ENCODE measurements around the gene TRAPPC2L. TPM values are rescaled to one million over a fixed set of nuclear protein-coding genes. Genes with fewer than 3 reads are reported as not detected.
A peak's percentile ranks its signal among the peaks of the same experiment; 100 is the strongest.

TRAPPC2L gene
- total RNA-seq, 2 experiments from 2014 or later, result 27.6 to 44.9 TPM

GRCh38 chr16:88809676-88810165 lies 47.2 kb upstream of the TRAPPC2L start:
- ChIA-PET POLR2A (interaction anchor here (1.1 to 2.4 kb wide), 5 partner anchors 8 to 383 kb away, joined by 4 to 10 read pairs (median 6); no protein-coding TSS in a partner anchor), CTCF (ENCODE audit: unreplicated experiment) (interaction anchor here (1.0 kb wide), 1 partner anchor 43 kb away, joined by 3 read pairs; no protein-coding TSS in a partner anchor)
- Histone ChIP-seq H3K4me1 (ENCODE audit: insufficient read depth, low read length, poor library complexity, severe bottlenecking) (peaks cover 37% of the 10 kb centered on the region), H3K9me3 (ENCODE audit: low read length) (no peaks in the 10 kb centered on the region), H3K36me3 (ENCODE audit: insufficient read depth, low read length) (peaks cover 60% of the 10 kb centered on the region), H3K4me3 (ENCODE audit: low read depth, low read length, poor library complexity, severe bottlenecking) (peak overlapping the region; percentile 75), H3K9me2 (ENCODE audit: insufficient read depth, low read length) (no peaks in the 10 kb centered on the region), H3K79me2 (ENCODE audit: insufficient read depth, low read depth, low read length) (peaks cover 28% of the 10 kb centered on the region), H3K4me2 (ENCODE audit: low read length) (peak overlapping the region; percentile 74), H2AFZ (ENCODE audit: low read length) (no peak overlapping the region), H3K27ac (ENCODE audit: low read depth, low read length, poor library complexity, severe bottlenecking) (peak overlapping the region; percentile 76), H4K20me1 (ENCODE audit: insufficient read depth, low read length) (no peaks in the 10 kb centered on the region)
- no peak for TF ChIP-seq EZH2phosphoT487 (IDR thresholded peaks at IDR 0.05; ENCODE audit: borderline replicate concordance, low read depth, low read length)
- TF ChIP-seq, protein P1, sequence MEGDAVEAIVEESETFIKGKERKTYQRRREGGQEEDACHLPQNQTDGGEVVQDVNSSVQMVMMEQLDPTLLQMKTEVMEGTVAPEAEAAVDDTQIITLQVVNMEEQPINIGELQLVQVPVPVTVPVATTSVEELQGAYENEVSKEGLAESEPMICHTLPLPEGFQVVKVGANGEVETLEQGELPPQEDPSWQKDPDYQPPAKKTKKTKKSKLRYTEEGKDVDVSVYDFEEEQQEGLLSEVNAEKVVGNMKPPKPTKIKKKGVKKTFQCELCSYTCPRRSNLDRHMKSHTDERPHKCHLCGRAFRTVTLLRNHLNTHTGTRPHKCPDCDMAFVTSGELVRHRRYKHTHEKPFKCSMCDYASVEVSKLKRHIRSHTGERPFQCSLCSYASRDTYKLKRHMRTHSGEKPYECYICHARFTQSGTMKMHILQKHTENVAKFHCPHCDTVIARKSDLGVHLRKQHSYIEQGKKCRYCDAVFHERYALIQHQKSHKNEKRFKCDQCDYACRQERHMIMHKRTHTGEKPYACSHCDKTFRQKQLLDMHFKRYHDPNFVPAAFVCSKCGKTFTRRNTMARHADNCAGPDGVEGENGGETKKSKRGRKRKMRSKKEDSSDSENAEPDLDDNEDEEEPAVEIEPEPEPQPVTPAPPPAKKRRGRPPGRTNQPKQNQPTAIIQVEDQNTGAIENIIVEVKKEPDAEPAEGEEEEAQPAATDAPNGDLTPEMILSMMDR (conservative IDR thresholded peaks at IDR 0.05; ENCODE audit: low read length), result no peak
- no peak for DNase-seq (ENCODE audit: low spot score)
- BruUV-seq (replicated peaks), result TSS peak; percentile 85
- intact Hi-C loops (cut with micrococcal nuclease; ENCODE audit: unreplicated experiment), result loop anchor here (10.0 kb wide), 1 partner anchor 285 kb away; the partner anchor contains the start of gene ACSF3

DNA sequence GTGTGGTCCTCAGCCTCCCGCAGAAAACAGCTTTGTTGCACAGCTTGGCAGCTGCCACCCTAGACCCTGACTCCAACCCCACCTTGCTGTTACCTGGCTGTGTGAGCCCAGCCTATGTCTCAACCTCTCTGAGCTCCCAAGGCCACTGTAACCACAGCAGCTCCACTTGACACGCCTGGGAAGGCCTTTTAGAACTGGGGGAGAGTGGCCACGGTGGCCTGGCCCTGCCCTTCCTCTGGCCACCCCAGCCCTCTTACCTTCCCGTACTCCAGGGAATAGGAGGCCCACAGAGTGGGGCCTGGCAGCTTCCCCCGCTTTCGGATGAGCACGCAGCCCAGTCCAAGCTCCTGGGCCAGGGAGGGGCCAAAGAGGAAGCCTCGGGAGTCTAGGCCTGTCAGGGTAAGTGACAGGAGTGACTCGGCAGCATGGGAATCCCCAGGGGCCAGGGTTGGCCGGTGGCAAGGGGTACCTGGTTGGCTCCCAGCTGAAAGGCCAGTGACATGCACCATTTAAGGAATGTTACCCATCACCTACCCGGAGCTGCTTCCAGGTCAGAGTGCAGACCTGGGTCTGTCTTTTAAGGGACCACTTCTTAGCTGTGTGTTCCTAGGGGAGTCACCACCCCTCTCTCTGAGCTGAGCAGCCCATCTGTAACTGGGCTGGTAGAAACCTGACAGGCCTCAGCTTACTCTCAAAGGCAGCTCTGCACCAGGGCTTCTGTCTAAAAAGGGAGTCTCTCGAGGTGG lies 46.6 kb upstream of the TRAPPC2L start:
- H3K4me3 ChIP-seq (ENCODE audit: low read depth, low read length, poor library complexity, severe bottlenecking), result peak overlapping the region; percentile 75
- H2AFZ ChIP-seq (ENCODE audit: low read length), result no peak overlapping the region
- peaks cover 54% of the 10 kb centered on the region for H3K36me3 ChIP-seq (ENCODE audit: insufficient read depth, low read length)
- peaks cover 22% of the 10 kb centered on the region; the same call in 1 of the 2 replicates for H3K79me2 ChIP-seq (ENCODE audit: insufficient read depth, low read depth, low read length)
- H3K27ac ChIP-seq (ENCODE audit: low read depth, low read length, poor library complexity, severe bottlenecking), result peak overlapping the region; percentile 76
- no peaks in the 10 kb centered on the region for H3K9me2 ChIP-seq (ENCODE audit: insufficient read depth, low read length)
- BruUV-seq (replicated peaks), result no TSS peak
- H3K4me2 ChIP-seq (ENCODE audit: low read length), result peak overlapping the region; percentile 74
- intact Hi-C loops (cut with micrococcal nuclease; ENCODE audit: unreplicated experiment), result loop anchor here (10.0 kb wide), 1 partner anchor 284 kb away; the partner anchor contains the start of gene ACSF3
- peaks cover 30% of the 10 kb centered on the region for H3K4me1 ChIP-seq (ENCODE audit: insufficient read depth, low read length, poor library complexity, severe bottlenecking)
- no peaks in the 10 kb centered on the region for H3K9me3 ChIP-seq (ENCODE audit: low read length)
- ChIA-PET POLR2A (interaction anchor here (1.1 to 2.4 kb wide), 5 partner anchors 9 to 383 kb away, joined by 4 to 10 read pairs (median 6); no protein-coding TSS in a partner anchor), CTCF (ENCODE audit: unreplicated experiment) (interaction anchor here (1.0 to 1.2 kb wide), 2 partner anchors 43 to 357 kb away, joined by 3 read pairs; no protein-coding TSS in a partner anchor)
- DNase-seq (ENCODE audit: low spot score), result peak; percentile 58
- TF ChIP-seq, protein P1 (conservative IDR thresholded peaks at IDR 0.05; ENCODE audit: low read length), result no peak
- no peak for TF ChIP-seq EZH2phosphoT487 (IDR thresholded peaks at IDR 0.05; ENCODE audit: borderline replicate concordance, low read depth, low read length)
- no peaks in the 10 kb centered on the region for H4K20me1 ChIP-seq (ENCODE audit: insufficient read depth, low read length)
